Calu3 (cell line): ENCODE data around the gene SLC4A1. TPM values are rescaled to one million over a fixed set of nuclear protein-coding genes. Genes with fewer than 3 reads are reported as not detected.

Experiments used
- BruUV-seq: library from RNA; stranded (reverse); fragments of 400-500 nt; replicated peaks from 2 replicates; lab custom pipeline; 2021; lab: Mats Ljungman, UMichigan
- CTCF ChIA-PET: fragments of 300-600 bp; sonication (Branson Sonifier 250); formaldehyde crosslinking; loops from one replicate; lab custom pipeline; 2022; ENCODE audit warnings: antibody characterized with exemption; lab: Charles Lee
- DNase-seq: peaks from one replicate; pipeline ENCODE4 v3.0.0; 2022
- H3K27ac Mint-ChIP-seq: one replicate; pipeline ENCODE4 v1.8.0; 2022; ENCODE audit warnings: mixed read lengths; ENCODE audit not compliant: unreplicated experiment
- H3K27me3 Mint-ChIP-seq: one replicate; pipeline ENCODE4 v1.8.0; 2022; ENCODE audit warnings: mixed read lengths; ENCODE audit not compliant: unreplicated experiment
- H3K36me3 Mint-ChIP-seq: one replicate; pipeline ENCODE4 v1.8.0; 2022; ENCODE audit warnings: mild to moderate bottlenecking, moderate library complexity, mixed read lengths; ENCODE audit not compliant: insufficient read depth, unreplicated experiment
- H3K4me1 Mint-ChIP-seq: one replicate; pipeline ENCODE4 v1.8.0; 2022; ENCODE audit warnings: mild to moderate bottlenecking, low read depth, mixed read lengths; ENCODE audit not compliant: unreplicated experiment
- H3K4me3 Mint-ChIP-seq: one replicate; pipeline ENCODE4 v1.8.0; 2022; ENCODE audit warnings: mild to moderate bottlenecking, low read depth, moderate library complexity, mixed read lengths; ENCODE audit not compliant: unreplicated experiment
- H3K9me3 Mint-ChIP-seq: one replicate; pipeline ENCODE4 v1.8.0; 2022; ENCODE audit warnings: low read depth, mixed read lengths; ENCODE audit not compliant: unreplicated experiment
- CTCF ChIP-seq: fragments of 200-600 bp; IDR thresholded peaks from one replicate; pipeline ENCODE4 v1.8.0; 2022; ENCODE audit warnings: antibody characterized with exemption; ENCODE audit not compliant: unreplicated experiment
- intact Hi-C: fragments of 100-400 bp; cut with micrococcal nuclease; formaldehyde crosslinking; loops from one replicate; pipeline ENCODE4 v1.10.0; 2022; ENCODE audit not compliant: unreplicated experiment
- total RNA-seq: library from RNA; stranded (reverse); gene quantifications from 2 replicates; pipeline ENCODE4 v1.2.3, GENCODE V29; 2022

Gene SLC4A1
- total RNA-seq, 1 experiment from 2014 or later: not detected

- Mint-ChIP-seq H3K9me3 (no peaks in the 10 kb centered on the region), H3K4me1 (peaks cover 33% of the 10 kb centered on the region), H3K27me3 (no peaks in the 10 kb centered on the region), H3K27ac (peak overlapping the region; percentile 79), H3K4me3 (peak overlapping the region; percentile 86), H3K36me3 (peaks cover 63% of the 10 kb centered on the region)
- DNase-seq: peak; percentile 45
- CTCF ChIA-PET: interaction anchor here (0.6 to 2.0 kb wide), 13 partner anchors 10 to 330 kb away, joined by 3 to 10 read pairs (median 4); partner anchors contain the start of genes GRN and SLC25A39
- intact Hi-C loops: loop anchor here (1.0 to 5.0 kb wide), 3 partner anchors 21 to 126 kb away; partner anchors contain the start of gene GRN
- BruUV-seq: no TSS peak
- TF ChIP-seq CTCF: no peak
Observed at GRCh38 chr17:44221862-44222111, 46.1 kb downstream of the SLC4A1 start.

DNA sequence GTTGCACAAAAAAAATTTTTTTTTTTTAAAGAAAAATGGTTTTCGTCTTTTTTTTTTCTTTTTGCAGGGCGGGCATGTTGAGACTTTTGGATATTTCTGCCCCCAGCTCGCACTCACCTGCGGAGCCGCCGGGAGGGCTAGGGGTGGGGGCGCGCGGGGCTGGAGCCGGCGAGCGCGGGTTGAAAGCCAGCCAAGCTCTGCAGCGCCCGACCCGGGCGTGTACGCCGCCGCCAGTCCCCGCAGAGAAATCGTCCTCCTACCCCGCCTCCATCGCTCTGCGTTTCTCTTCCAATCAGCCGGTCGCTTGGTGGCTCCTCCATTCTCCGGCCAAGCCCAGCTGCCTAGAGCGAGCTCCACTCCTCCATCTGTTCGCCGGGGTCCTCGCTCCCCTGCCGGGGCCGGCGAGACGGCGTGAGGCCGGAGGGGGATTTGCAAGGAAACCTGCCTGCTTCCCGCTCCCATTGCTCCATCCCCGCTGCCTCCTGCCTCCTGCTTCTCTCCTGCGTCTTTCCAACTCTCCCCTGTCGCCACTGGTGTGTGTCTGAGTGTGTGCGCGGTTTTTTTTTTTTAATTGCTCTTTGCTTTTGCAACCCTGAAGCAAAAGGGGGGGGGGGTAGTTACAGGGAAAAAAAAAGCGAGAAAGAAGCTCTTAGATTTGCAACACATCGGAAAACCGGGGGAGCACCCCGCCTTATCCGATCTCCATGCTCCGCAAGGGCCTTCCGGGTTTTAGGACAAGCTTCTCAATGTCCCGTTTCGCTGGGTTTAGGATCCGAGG is 46.7 kb downstream of the SLC4A1 start:
- Mint-ChIP-seq H3K27ac (peak overlapping the region; percentile 79), H3K36me3 (peaks cover 68% of the 10 kb centered on the region), H3K27me3 (no peaks in the 10 kb centered on the region), H3K4me3 (peak overlapping the region; percentile 86), H3K4me1 (peaks cover 37% of the 10 kb centered on the region), H3K9me3 (no peaks in the 10 kb centered on the region)
- intact Hi-C loops: loop anchor here (5.0 kb wide), 2 partner anchors 106 to 126 kb away; partner anchors contain the start of gene GRN
- BruUV-seq: no TSS peak
- CTCF ChIA-PET: interaction anchor here (0.6 to 2.0 kb wide), 17 partner anchors 11 to 548 kb away, joined by 3 to 10 read pairs (median 4); partner anchors contain the start of genes GRN and SLC25A39
- no peak for TF ChIP-seq CTCF
- DNase-seq: peak; percentile 76

GRCh38 chr17:44220213-44221083 is 47.5 kb downstream of the SLC4A1 start:
- Mint-ChIP-seq H3K4me1 (peaks cover 37% of the 10 kb centered on the region), H3K27ac (peak overlapping the region; percentile 79)

More at GRCh38 chr17:44220213-44221083, 47.5 kb downstream of the SLC4A1 start:
- no peak for TF ChIP-seq CTCF
- Mint-ChIP-seq H3K36me3 (peaks cover 74% of the 10 kb centered on the region), H3K9me3 (no peaks in the 10 kb centered on the region), H3K4me3 (peak overlapping the region; percentile 86), H3K27me3 (no peaks in the 10 kb centered on the region)
- DNase-seq: peak; percentile 67
- CTCF ChIA-PET: interaction anchor here (0.7 to 2.0 kb wide), 7 partner anchors 14 to 125 kb away, joined by 3 to 9 read pairs (median 5); partner anchors contain the start of genes GRN and SLC25A39
- intact Hi-C loops: loop anchor here (5.0 kb wide), 2 partner anchors 107 to 127 kb away; partner anchors contain the start of gene GRN
- BruUV-seq: TSS peak; percentile 15
